ENCODE data around the gene YEATS4.

The YEATS4 gene

DNA sequence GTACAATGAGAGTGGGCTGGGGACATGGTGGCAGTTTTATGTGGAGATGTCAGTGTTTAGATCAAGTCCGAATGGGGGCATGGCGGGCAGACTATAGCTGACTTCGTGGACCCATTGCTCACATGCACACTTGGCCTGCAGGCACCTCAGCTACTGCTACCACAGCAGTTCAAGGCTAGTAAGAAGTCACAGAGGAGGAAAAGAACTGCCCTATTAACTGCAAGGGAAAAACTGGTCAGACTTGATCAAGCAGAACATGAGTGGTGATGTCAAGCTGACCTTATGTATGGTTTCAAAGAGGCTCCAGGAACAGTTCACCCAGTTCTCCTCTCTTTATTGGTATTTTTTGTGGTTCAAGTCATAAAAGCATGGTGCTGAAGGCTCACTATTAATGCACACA, 80.5 kb downstream of the YEATS4 start:
- DNase-seq = no peak
